K562 (cell line): ENCODE measurements around the gene PIP4K2C. TPM values are rescaled to one million over a fixed set of nuclear protein-coding genes. Genes with fewer than 3 reads are reported as not detected.

ENCODE experiments used
- ATF1 ChIP-seq, 2 experiments: fragments of 450-650 bp in 1 of 2; IDR thresholded peaks; 2 replicates each; pipeline ENCODE4 v1.6.1; 2016; ENCODE audit warnings: missing compliant biosample characterization in 1 of 2, missing genetic modification characterization in 1 of 2
- BRD4 ChIP-seq: fragments of 200-600 bp; sonication (generic); IDR thresholded peaks from 2 replicates; pipeline ENCODE4 v1.6.1; 2017; ENCODE audit warnings: inconsistent platforms
- EHMT2 ChIP-seq: fragments of 450-650 bp; IDR thresholded peaks from 2 replicates; pipeline ENCODE4 v1.6.1; 2018; ENCODE audit warnings: antibody characterized with exemption
- FOSL1 ChIP-seq: fragments of 200-800 bp; sonication (Bioruptor generic); conservative IDR thresholded peaks from 2 replicates; pipeline ENCODE4 v1.6.1; 2016; ENCODE audit warnings: missing genetic modification characterization, missing compliant biosample characterization
- GATAD2B ChIP-seq: fragments of 450-650 bp; IDR thresholded peaks from 2 replicates; pipeline ENCODE4 v1.6.1; 2017; ENCODE audit warnings: mild to moderate bottlenecking, borderline replicate concordance
- GTF2E2 ChIP-seq: fragments of 200-800 bp; sonication (Bioruptor generic); IDR thresholded peaks from 2 replicates; pipeline ENCODE4 v1.6.1; 2016; ENCODE audit warnings: missing genetic modification characterization, missing compliant biosample characterization
- KAT7 ChIP-seq: sonication (generic); formaldehyde crosslinking; IDR thresholded peaks from 2 replicates; pipeline ENCODE4 v1.8.0; 2022; ENCODE audit warnings: missing genetic modification reagents, mild to moderate bottlenecking, borderline replicate concordance
- PHB2 ChIP-seq: fragments of 450-650 bp; IDR thresholded peaks from 2 replicates; pipeline ENCODE4 v1.6.1; 2017; ENCODE audit warnings: low read depth
- STAG1 ChIP-seq: sonication (generic); formaldehyde crosslinking; IDR thresholded peaks from 2 replicates; pipeline ENCODE4 v1.5.0; 2020; ENCODE audit warnings: missing genetic modification reagents, borderline replicate concordance
- TCF15 ChIP-seq: fragments of 250-450 bp; sonication (Bioruptor Pico); IDR thresholded peaks from 2 replicates; pipeline ENCODE4 v1.8.0; 2022; ENCODE audit warnings: moderate library complexity, mild to moderate bottlenecking, inconsistent platforms
- USF1 ChIP-seq: sonication (generic); formaldehyde crosslinking; IDR thresholded peaks from 2 replicates; pipeline ENCODE4 v1.9.0; 2022; ENCODE audit warnings: mild to moderate bottlenecking, missing genetic modification reagents
- YY1 ChIP-seq, 3 experiments: IDR thresholded peaks; 2 replicates each; pipeline ENCODE4 v1.6.1; 2011; ENCODE audit warnings: low read length in 2 of 3, mild to moderate bottlenecking in 2 of 3, moderate library complexity in 2 of 3, borderline replicate concordance in 1 of 3, control low read depth in 1 of 3, low read depth in 1 of 3; ENCODE audit not compliant: insufficient read depth in 3 of 3, insufficient replicate concordance in 2 of 3, control insufficient read depth in 1 of 3, insufficient read length in 1 of 3; ENCODE audit errors: extremely low read depth in 1 of 3
- ZNF23 ChIP-seq: fragments of 250-450 bp; sonication (Bioruptor Pico); IDR thresholded peaks from 2 replicates; pipeline ENCODE4 v1.4.0; 2020; ENCODE audit warnings: mild to moderate bottlenecking
- ZNF589 ChIP-seq: fragments of 200-800 bp; sonication (Bioruptor generic); IDR thresholded peaks from 2 replicates; pipeline ENCODE4 v1.6.1; 2016; ENCODE audit warnings: low read depth, missing genetic modification characterization, missing compliant biosample characterization
- ZNF592 ChIP-seq: fragments of 450-650 bp; IDR thresholded peaks from 2 replicates; pipeline ENCODE4 v1.6.1; 2017; ENCODE audit warnings: antibody characterized with exemption, mild to moderate bottlenecking
- polyA plus RNA-seq, 8 experiments: library from polyadenylated mRNA; depleted of rRNA in 4 of 8; stranded (reverse) in 5 of 8; unstranded in 3 of 8; fragments of >200 nt; fragmentation: Nextera tagmentation in 2 of 8; fragmentation: Illumina TruSeq in 1 of 8; extraction: Ambion mirVana in 2 of 8; extraction: Trizol in 1 of 8; gene quantifications; 2 replicates each; pipeline versions ENCODE4 v1.2.1 to v1.2.3, GENCODE V29; 2011 to 2014; ENCODE audit warnings: inconsistent platforms in 1 of 8, missing spikeins in 1 of 8
- total RNA-seq, 7 experiments: library from RNA; depleted of rRNA in 6 of 7; stranded (reverse); fragments of >200 nt in 6 of 7; fragmentation: Illumina TruSeq in 2 of 7; extraction: Trizol in 2 of 7; gene quantifications; 2 replicates each; pipeline versions ENCODE4 v1.2.1 to v1.2.3, GENCODE V29; 2011 to 2021; ENCODE audit warnings: low replicate concordance in 1 of 7
- TF ChIP-seq, protein P1 (sequence below): fragments of 250-450 bp; sonication (Bioruptor Pico); IDR thresholded peaks from 2 replicates; pipeline ENCODE4 v1.5.0; 2021; ENCODE audit warnings: mild to moderate bottlenecking, borderline replicate concordance
- TF ChIP-seq, protein P2 (sequence below): IDR thresholded peaks from 2 replicates; pipeline ENCODE4 v1.6.1; 2016; ENCODE audit warnings: missing genetic modification characterization, missing compliant biosample characterization

The PIP4K2C gene
- total and polyA plus RNA-seq, 9 of the 15 experiments (the other 6 are each of a cell fraction or from before 2014, with no cell fraction given): 9.0 to 41.4 (median 18.3) TPM

GRCh38 chr12:57552835-57553313 lies 38.1 kb upstream of the PIP4K2C start (continued):
- TF ChIP-seq USF1 (CRISPR knock-in tag): peak; percentile 38; the same call in 1 of the 2 replicates
- no peak for TF ChIP-seq BRD4
- no peak; the same call in 1 of the 2 replicates for TF ChIP-seq EHMT2
- TF ChIP-seq, protein P1, sequence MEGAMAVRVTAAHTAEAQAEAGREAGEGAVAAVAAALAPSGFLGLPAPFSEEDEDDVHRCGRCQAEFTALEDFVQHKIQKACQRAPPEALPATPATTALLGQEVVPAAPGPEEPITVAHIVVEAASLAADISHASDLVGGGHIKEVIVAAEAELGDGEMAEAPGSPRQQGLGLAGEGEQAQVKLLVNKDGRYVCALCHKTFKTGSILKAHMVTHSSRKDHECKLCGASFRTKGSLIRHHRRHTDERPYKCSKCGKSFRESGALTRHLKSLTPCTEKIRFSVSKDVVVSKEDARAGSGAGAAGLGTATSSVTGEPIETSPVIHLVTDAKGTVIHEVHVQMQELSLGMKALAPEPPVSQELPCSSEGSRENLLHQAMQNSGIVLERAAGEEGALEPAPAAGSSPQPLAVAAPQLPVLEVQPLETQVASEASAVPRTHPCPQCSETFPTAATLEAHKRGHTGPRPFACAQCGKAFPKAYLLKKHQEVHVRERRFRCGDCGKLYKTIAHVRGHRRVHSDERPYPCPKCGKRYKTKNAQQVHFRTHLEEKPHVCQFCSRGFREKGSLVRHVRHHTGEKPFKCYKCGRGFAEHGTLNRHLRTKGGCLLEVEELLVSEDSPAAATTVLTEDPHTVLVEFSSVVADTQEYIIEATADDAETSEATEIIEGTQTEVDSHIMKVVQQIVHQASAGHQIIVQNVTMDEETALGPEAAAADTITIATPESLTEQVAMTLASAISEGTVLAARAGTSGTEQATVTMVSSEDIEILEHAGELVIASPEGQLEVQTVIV: no peak
- TF ChIP-seq ZNF592: peak; percentile 67
- TF ChIP-seq PHB2: no peak
- TF ChIP-seq GTF2E2: no peak
- TF ChIP-seq ZNF23: no peak
- no peak for TF ChIP-seq STAG1
- TF ChIP-seq ZNF589 (CRISPR knock-in tag): no peak
- no peak for TF ChIP-seq ATF1 (CRISPR knock-in tag; IDR thresholded peaks at IDR 0.05)
- no peak for TF ChIP-seq ATF1 (tag; IDR thresholded peaks at IDR 0.05)
- TF ChIP-seq, protein P2, sequence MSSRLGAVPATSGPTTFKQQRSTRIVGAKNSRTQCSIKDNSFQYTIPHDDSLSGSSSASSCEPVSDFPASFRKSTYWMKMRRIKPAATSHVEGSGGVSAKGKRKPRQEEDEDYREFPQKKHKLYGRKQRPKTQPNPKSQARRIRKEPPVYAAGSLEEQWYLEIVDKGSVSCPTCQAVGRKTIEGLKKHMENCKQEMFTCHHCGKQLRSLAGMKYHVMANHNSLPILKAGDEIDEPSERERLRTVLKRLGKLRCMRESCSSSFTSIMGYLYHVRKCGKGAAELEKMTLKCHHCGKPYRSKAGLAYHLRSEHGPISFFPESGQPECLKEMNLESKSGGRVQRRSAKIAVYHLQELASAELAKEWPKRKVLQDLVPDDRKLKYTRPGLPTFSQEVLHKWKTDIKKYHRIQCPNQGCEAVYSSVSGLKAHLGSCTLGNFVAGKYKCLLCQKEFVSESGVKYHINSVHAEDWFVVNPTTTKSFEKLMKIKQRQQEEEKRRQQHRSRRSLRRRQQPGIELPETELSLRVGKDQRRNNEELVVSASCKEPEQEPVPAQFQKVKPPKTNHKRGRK (tag): no peak
- 0 out of 2 replicates have a peak, but pooled peaks have one; percentile 79 for TF ChIP-seq KAT7
- TF ChIP-seq GATAD2B: no peak
- TF ChIP-seq FOSL1 (tag): peak; percentile 71
- TF ChIP-seq YY1 (IDR thresholded peaks at IDR 0.05; ENCODE audit: borderline replicate concordance in 1 of 3, control insufficient read depth in 1 of 3, extremely low read depth in 1 of 3, insufficient read depth in 3 of 3, insufficient read length in 1 of 3, insufficient replicate concordance in 2 of 3, low read depth in 1 of 3, low read length in 2 of 3): peak in 2 of 3 experiments; percentile 38 to 76
- TF ChIP-seq TCF15: no peak
